ENCODE data around the gene OBI1.

The OBI1 gene

DNA sequence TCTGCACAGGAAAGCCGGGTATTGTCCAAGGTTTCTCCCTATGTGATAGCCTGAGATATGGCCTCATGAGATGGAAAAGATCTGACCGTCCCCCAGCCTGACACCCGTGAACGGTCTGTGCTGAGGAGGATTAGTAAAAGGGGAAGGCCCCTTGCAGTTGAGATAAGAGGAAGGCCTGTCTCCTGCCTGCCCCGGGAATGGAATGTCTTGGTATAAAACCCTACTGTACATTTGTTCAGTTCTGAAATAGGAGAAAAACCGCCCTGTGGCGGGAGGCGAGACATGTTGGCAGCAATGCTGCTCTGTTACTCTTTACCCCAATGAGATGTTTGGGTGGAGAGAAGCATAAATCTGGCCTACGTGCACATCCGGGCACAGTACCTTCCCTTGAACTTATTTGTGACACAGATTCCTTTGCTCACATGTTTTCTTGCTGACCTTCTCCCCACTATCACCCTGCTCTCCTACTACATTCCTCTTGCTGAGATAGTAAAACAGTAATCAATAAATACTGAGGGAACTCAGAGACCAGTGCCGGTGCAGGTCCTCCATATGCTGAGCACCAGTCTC is 11.8 kb downstream of the OBI1 start:
- DNase-seq, result peak in 2 of 4 experiments; percentile 13 to 22

DNA sequence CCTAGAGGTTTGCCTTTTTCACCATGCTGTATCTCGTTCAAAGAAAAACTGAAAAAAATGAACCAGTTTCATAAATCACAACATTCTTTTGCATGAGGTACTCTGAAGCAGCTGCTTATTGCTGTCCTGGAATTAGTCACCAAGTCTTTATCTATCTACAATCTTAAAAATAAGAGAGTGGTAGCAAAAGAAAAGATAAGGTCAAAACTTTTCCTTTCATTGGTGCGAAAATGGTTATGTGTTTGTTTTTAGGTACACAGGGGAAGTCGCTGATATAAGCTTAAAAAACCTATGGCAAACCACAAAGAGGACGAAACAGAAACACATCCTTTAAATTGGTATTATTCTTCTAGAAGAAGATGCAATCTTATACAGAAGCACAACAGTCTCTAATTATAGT is 20.7 kb downstream of the OBI1 start:
- no peak for DNase-seq

- no peak for DNase-seq
Observed at GRCh38 chr13:78636495-78636894, 22.5 kb downstream of the OBI1 start.

DNA sequence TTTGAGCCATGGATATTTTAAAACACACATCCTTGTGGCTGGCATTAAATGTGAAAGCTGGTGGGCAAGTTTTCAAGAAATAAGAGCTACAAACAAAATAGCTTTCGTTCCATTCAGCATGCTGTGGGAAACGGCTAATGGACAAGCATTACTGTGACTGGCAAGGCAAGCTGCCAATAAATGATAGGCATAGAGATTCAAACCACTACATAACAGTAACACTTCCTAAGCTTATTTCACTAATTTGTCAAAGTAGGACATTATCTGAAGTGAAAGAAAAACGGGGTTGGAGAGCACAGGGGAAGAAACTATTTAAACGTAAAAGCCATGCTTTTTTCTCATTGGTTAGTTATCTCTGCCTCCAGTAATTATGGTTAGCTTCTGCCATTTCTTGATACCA is 26.0 kb downstream of the OBI1 start:
- DNase-seq, result no peak

- no peak for DNase-seq
Observed at GRCh38 chr13:78631077-78631476, 27.9 kb downstream of the OBI1 start.

DNA sequence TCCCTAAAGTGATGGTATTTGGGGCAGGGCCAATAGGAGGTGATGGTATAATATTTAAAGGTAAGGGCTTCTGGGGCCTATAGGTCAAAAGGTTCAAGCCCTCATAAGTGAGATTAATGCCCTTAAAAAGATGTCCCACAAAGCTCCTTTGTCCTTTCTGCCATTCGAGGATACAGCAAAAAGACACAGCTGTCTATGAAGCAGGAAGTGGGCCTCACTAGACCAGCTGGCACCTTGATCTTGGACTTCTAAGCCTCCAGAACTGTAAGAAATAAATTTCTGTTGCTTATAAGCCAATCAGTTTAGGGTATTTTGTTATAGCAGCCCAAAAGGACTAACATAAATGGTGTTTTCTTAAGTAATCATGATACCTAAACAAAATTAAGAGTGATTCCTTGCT is 28.4 kb downstream of the OBI1 start:
- DNase-seq, result no peak

DNA sequence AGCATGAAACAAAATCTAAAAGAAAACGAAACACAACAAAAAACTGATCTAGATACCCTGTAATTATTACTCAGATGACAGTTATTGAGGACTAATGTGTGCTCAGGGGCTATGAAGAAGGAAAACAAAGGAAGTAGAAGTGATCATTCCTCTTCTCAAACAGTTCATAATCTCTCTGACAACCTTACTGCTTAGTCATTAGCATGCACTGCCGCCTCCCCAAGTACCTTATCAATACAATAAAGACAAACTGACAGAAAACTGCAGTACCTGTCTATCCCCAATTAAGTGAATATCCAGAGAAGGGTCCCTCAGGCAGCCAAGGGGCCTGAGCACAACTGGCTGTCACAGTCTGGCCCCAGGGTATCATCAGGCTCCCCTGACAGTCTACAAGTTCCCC is 33.6 kb downstream of the OBI1 start:
- DNase-seq, result no peak

DNA sequence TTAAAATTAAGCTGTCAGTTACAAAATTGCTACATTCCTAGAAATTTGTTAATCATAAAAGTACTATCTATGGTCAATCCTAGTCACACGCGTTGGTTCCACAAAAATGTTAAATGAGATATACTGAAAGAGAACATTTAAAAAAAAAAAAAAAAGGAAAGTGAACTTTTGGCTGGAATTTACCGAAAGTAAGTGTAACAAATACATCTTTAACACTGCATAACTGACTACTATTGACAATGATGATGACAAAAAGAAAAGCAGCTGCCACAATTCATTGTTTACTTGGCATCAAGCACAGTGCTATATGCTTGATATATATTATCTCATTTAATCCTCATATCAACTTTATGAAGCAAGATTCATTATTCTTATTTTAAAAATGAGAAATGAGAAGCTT is 35.8 kb downstream of the OBI1 start:
- DNase-seq, result no peak

GRCh38 chr13:78620936-78621470 is 38.0 kb downstream of the OBI1 start:
- DNase-seq, result no peak

- no peak for DNase-seq
Observed at GRCh38 chr13:78618411-78618810, 40.5 kb downstream of the OBI1 start.

DNA sequence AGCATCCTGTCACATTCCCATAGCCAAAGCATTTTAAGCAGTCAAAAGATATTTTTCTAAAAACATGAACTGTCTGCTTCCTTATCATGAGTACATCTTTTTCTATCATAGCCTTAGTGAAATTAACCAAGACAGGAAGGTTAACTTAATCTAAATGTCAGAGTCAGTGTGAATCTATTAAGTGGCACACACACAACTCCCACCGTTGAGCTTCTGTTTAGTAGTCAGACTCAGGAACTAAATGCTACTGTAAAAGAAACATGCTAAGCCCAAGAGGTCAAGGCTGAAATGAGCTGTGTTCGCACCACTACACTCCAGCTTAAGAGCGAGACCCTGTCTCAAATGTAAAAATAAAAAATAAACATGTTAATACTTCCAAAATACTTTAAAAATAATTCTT is 47.9 kb downstream of the OBI1 start:
- no peak for DNase-seq

- DNase-seq, result no peak
Observed at GRCh38 chr13:78610381-78610883, 48.5 kb downstream of the OBI1 start.

GRCh38 chr13:78609464-78610205 is 49.3 kb downstream of the OBI1 start:
- DNase-seq, result no peak

DNA sequence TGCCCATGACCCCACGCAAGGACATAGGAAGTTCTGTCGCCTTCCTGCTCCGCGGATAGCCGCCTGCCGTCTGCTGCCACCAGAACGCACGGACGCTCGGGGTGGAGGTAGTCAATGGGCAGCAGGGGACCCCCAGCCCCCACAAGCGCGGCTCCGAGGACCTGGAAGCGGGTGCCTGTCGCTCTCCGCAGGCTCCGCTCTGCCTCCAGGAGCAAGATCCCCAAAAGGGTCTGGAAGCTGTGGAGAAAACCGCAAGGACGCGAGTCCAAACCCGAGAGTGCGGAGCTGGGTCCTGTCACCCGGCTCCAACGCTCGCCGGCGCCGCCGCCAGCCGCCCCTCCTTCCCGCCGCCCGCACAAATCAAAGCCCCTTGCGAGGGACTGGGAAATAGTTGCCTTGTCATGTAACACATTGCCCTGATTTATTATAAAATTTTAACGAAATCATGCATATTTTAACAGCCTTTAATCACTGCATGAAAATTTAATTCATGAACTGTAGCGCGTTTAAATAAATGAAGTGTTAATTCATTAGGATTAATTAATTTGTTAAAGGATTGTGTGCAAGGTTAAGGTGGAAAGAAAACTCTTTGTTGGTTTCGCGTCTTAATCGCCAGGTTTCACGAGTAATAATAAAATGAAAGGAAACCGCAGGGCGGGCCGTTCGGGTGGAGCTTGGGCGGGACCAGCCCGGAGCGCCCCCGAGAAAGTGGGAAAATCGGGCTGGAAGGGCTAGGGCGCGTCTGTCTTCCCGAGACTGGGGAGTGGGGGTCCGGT is 50.1 kb downstream of the OBI1 start:
- DNase-seq, result peak in 2 of 4 experiments; percentile 33 to 43

- no peak for DNase-seq
Observed at GRCh38 chr13:78608252-78608687, 50.7 kb downstream of the OBI1 start.

DNA sequence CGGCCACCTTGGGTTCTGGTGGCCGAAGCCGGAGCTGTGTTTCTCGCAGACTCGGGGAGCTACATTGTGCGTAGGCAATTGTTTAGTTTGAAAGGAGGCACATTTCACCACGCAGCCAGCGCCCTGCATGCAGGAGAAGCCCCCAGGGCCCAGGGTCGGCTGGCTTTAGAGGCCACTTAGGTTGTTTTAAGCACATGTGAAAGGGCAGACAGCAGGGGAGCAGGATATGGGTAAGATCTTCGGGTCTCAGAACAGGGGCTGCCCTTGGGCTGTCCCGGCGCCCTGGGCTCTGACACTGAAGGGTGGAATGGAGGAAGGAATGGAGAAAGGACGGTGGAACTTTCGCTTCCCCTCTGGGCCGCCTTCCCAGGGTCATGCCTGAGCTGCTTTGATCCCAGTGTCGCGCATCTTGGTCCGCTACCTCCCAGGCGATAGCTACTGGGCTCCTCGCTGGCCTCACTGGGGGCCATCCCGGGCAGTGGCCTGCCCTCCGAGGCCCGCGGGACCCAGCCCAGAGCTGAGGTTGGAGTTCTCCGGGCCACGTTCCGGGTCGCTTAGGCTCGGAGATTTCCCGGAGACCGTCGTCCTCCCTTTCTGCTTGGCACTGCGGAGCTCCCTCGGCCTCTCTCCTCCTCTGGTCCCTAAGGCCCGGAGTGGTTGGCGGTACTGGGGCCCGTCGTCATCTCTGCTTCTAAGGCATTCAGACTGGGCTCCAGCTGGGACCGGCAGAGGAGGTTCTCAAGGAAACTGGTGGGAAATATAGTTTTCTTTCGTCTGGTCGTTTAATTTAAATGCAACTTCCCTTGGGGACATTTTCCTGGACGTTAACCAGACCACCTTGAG is 51.3 kb downstream of the OBI1 start:
- DNase-seq, result no peak

GRCh38 chr13:78606471-78607408 is 52.2 kb downstream of the OBI1 start:
- DNase-seq, result no peak

- no peak for DNase-seq
Observed at GRCh38 chr13:78604782-78605611, 54.0 kb downstream of the OBI1 start.

DNA sequence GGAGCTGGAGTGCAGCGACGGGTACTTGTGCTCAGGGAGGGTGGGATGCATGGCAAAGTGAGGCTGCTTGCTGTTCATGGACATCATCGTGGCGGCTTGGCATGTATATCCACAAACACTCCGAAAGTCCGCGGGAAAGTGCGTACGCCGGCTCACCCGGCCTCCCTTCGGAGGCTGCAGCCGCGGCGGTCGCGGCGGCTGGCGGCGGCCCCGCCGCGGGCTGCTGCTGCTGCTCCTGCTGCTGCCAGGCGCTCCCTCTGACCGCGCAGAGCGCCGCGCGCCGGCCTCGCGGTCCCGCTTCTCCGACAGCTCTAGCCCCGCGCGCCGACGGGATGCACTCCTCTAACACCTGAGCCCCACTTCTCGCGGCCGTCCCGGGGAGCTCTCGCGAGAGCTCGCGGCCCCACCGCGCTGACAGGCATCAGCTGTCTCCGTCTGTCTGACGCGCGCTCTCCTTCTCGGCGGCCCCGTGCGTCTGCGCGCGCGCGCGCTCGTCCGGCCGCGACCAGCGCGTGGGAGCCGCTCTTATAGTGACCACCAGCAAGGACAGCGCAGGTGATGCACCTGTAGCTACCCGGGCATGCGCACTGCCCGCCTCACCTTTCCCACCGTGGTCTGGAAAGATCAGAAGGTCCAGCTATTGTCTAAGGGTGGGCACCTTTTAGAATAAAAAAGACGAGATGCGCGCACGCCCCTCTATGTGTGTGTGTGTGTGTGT is 55.6 kb downstream of the OBI1 start, which contains the start of gene POU4F1:
Gene POU4F1 (minus strand): TSS at position 313 of the 718 bp plus-strand sequence. CDS start 226 bp downstream, at position 87.
- DNase-seq, result peak in 3 of 4 experiments; percentile 27 to 49 (median 44)

Data from suppressor macrophage (primary cell).